Mesenchymal stem cell (in vitro differentiated cells and primary cell): ENCODE results near the gene PVR.

Experiments
- DNase-seq: peaks from one replicate; pipeline ENCODE4 v3.0.0-alpha.2; 2013
- H2AFZ ChIP-seq: one replicate; pipeline ENCODE4 v1.6.1; 2013; ENCODE audit warnings: low read depth, mild to moderate bottlenecking, control low read depth, inconsistent platforms, low read length, moderate library complexity
- H2AK5ac ChIP-seq: 2 replicates; pipeline ENCODE4 v1.6.1; 2013; ENCODE audit warnings: low read length, moderate library complexity, mild to moderate bottlenecking, inconsistent platforms; ENCODE audit not compliant: severe bottlenecking
- H2BK120ac ChIP-seq: one replicate; pipeline ENCODE4 v1.6.1; 2013; ENCODE audit warnings: low read depth, mild to moderate bottlenecking, inconsistent platforms, low read length, moderate library complexity
- H2BK12ac ChIP-seq, 2 experiments: one replicate each; pipeline ENCODE4 v1.6.1; 2013; ENCODE audit warnings: inconsistent platforms in 2 of 2, low read length in 2 of 2, mild to moderate bottlenecking in 2 of 2, moderate library complexity in 2 of 2, control low read depth in 1 of 2
- H2BK15ac ChIP-seq: one replicate; pipeline ENCODE4 v1.6.1; 2013; ENCODE audit warnings: mild to moderate bottlenecking, low read depth, inconsistent platforms; ENCODE audit not compliant: poor library complexity, severe bottlenecking
- H2BK5ac ChIP-seq: 2 replicates; pipeline ENCODE4 v1.6.1; 2013; ENCODE audit warnings: low read depth, mild to moderate bottlenecking, low read length, control low read depth, inconsistent platforms; ENCODE audit not compliant: poor library complexity, severe bottlenecking
- H3K14ac ChIP-seq, 2 experiments: one replicate each; pipeline ENCODE4 v1.6.1; 2013; ENCODE audit warnings: inconsistent platforms in 2 of 2, low read length in 2 of 2, control low read depth in 1 of 2, mild to moderate bottlenecking in 1 of 2, moderate library complexity in 1 of 2
- H3K18ac ChIP-seq, 2 experiments: one replicate each; pipeline ENCODE4 v1.6.1; 2013; ENCODE audit warnings: inconsistent platforms in 2 of 2, low read length in 2 of 2, control low read depth in 1 of 2, low read depth in 1 of 2, mild to moderate bottlenecking in 1 of 2
- H3K23ac ChIP-seq, 2 experiments: one replicate each; pipeline ENCODE4 v1.6.1; 2013; ENCODE audit warnings: inconsistent platforms in 2 of 2, low read length in 2 of 2, mild to moderate bottlenecking in 2 of 2, moderate library complexity in 2 of 2, control low read depth in 1 of 2
- H3K27ac ChIP-seq: 2 replicates; pipeline ENCODE4 v1.5.1; 2013; ENCODE audit warnings: mild to moderate bottlenecking, moderate library complexity, low read length, control low read depth, inconsistent platforms; ENCODE audit not compliant: poor library complexity, severe bottlenecking
- H3K27me3 ChIP-seq, 2 experiments: 2 replicates each; pipeline versions ENCODE4 v1.6.1 to v1.7.0; 2013; ENCODE audit warnings: low read length in 2 of 2, mild to moderate bottlenecking in 2 of 2, moderate library complexity in 2 of 2, control low read depth in 1 of 2, inconsistent platforms in 1 of 2; ENCODE audit not compliant: control insufficient read depth in 1 of 2, insufficient read depth in 1 of 2
- H3K36me3 ChIP-seq, 2 experiments: 2 replicates each; pipeline versions ENCODE4 v1.6.1 to v1.7.0; 2013; ENCODE audit warnings: low read length in 2 of 2, control low read depth in 1 of 2, inconsistent platforms in 1 of 2, low read depth in 1 of 2, mild to moderate bottlenecking in 1 of 2; ENCODE audit not compliant: insufficient read depth in 2 of 2, control insufficient read depth in 1 of 2
- H3K4ac ChIP-seq, 2 experiments: one replicate each; pipeline ENCODE4 v1.6.1; 2013; ENCODE audit warnings: inconsistent platforms in 2 of 2, low read length in 2 of 2, mild to moderate bottlenecking in 2 of 2, moderate library complexity in 2 of 2, control low read depth in 1 of 2, low read depth in 1 of 2
- H3K4me1 ChIP-seq: 2 replicates; pipeline ENCODE4 v1.6.1; 2013; ENCODE audit warnings: low read depth, low read length, control low read depth; ENCODE audit not compliant: control insufficient read depth, insufficient read depth
- H3K4me2 ChIP-seq: 2 replicates; pipeline ENCODE4 v1.6.1; 2013; ENCODE audit warnings: low read length, mild to moderate bottlenecking, inconsistent platforms; ENCODE audit not compliant: poor library complexity, severe bottlenecking
- H3K4me3 ChIP-seq, 2 experiments: 2 replicates each; pipeline versions ENCODE4 v1.5.1 to v1.7.0; 2013; ENCODE audit warnings: low read length in 2 of 2, mild to moderate bottlenecking in 2 of 2, control low read depth in 1 of 2, low read depth in 1 of 2; ENCODE audit not compliant: insufficient read depth in 1 of 2
- H3K79me1 ChIP-seq: replicated peaks from 2 replicates; pipeline ENCODE4 v1.6.1; 2013; ENCODE audit warnings: mild to moderate bottlenecking, control low read depth, low read length, inconsistent platforms; ENCODE audit not compliant: poor library complexity, severe bottlenecking
- H3K9ac ChIP-seq: 2 replicates; pipeline ENCODE4 v1.7.0; 2013; ENCODE audit warnings: mild to moderate bottlenecking, low read length, moderate library complexity
- H3K9me3 ChIP-seq: 2 replicates; pipeline ENCODE4 v1.7.0; 2013; ENCODE audit warnings: mild to moderate bottlenecking, low read length; ENCODE audit not compliant: control insufficient read depth
- H4K8ac ChIP-seq: one replicate; pipeline ENCODE4 v1.6.1; 2013; ENCODE audit warnings: inconsistent platforms, mild to moderate bottlenecking, low read length, moderate library complexity
- H4K91ac ChIP-seq: one replicate; pipeline ENCODE4 v1.6.1; 2013; ENCODE audit warnings: mild to moderate bottlenecking, low read length, inconsistent platforms
- WGBS: methylation state at CpG from one replicate; pipeline ENCODE4 v1.1.7; 2013; ENCODE audit warnings: mixed read lengths; 5-methylcytosine and 5-hydroxymethylcytosine counted together

PVR gene

GRCh38 chr19:44689290-44690130 lies 45.8 kb downstream of the PVR start:
- Histone ChIP-seq H3K79me1 (no peaks in the 10 kb centered on the region), H2BK5ac (no peak overlapping the region), H3K14ac (no peak overlapping the region), H3K9me3 (no peaks in the 10 kb centered on the region), H3K18ac (no peak overlapping the region), H3K4ac (no peak overlapping the region), H4K91ac (peak overlapping the region; percentile 29), H2BK12ac (peak overlapping the region in 1 of 2 experiments; percentile 70), H2BK15ac (no peak overlapping the region), H2AK5ac (no peak overlapping the region), H4K8ac (peak overlapping the region; percentile 35), H3K27me3 (no peaks in the 10 kb centered on the region), H3K4me1 (peaks cover 17% of the 10 kb centered on the region), H3K9ac (no peak overlapping the region), H2AFZ (no peak overlapping the region), H3K23ac (no peak overlapping the region), H3K4me3 (no peak overlapping the region), H3K4me2 (no peak overlapping the region), H3K27ac (no peak overlapping the region), H2BK120ac (no peak overlapping the region), H3K36me3 (no peaks in the 10 kb centered on the region)
- DNase-seq, result peak; percentile 66
- 42% methylated on average over 11 of the region's 11 CpGs for WGBS

DNA sequence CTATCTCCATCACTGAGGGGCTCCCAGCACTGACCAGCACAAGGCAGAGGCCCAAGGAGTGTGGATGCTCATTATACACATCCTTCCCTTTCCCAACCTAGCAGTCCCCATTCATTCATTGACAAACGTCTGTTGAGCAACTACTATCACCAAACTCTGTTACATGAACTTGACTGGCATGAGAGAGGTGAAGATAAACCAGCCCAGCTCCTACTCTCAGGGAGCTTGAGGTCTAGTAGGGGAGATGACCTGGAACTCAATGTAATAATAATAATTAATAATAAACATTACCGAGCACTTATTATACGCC lies 46.4 kb downstream of the PVR start:
- Histone ChIP-seq H2BK12ac (peak overlapping the region in 1 of 2 experiments; percentile 24), H2AK5ac (no peak overlapping the region), H3K14ac (no peak overlapping the region), H3K27ac (no peak overlapping the region), H3K36me3 (no peaks in the 10 kb centered on the region), H3K23ac (no peak overlapping the region), H2BK15ac (no peak overlapping the region), H3K27me3 (no peaks in the 10 kb centered on the region), H2AFZ (no peak overlapping the region), H3K4ac (no peak overlapping the region), H3K4me1 (peaks cover 15% of the 10 kb centered on the region), H2BK5ac (no peak overlapping the region), H3K9me3 (no peaks in the 10 kb centered on the region), H4K8ac (no peak overlapping the region), H3K4me2 (no peak overlapping the region), H2BK120ac (no peak overlapping the region), H3K79me1 (no peaks in the 10 kb centered on the region), H3K4me3 (no peak overlapping the region), H3K18ac (no peak overlapping the region), H4K91ac (no peak overlapping the region), H3K9ac (no peak overlapping the region)
- no peak for DNase-seq
- 100% methylated on average over 1 of the region's 3 CpGs for WGBS

DNA sequence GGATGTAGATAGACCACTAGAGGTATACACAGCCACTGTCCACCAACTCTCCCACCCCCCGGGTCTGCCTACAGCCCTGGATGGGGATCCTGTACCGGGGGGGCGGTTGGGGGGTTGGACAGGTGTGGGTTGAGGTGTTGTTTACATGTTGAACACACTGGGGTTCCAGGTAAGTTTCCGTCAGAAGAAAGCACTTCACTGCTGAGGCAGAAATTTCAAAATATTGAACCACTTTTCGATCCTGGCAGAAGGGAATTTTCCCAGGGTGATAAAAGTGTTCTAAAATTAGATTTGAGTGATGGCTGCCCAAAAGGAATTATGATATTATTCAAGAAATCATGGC lies 48.6 kb downstream of the PVR start:
- Histone ChIP-seq H3K27ac (no peak overlapping the region), H3K9ac (peak overlapping the region; percentile 66), H3K18ac (no peak overlapping the region), H3K14ac (no peak overlapping the region), H3K4ac (no peak overlapping the region), H2AK5ac (no peak overlapping the region), H2BK12ac (no peak overlapping the region), H4K91ac (no peak overlapping the region), H3K36me3 (no peaks in the 10 kb centered on the region), H3K4me3 (no peak overlapping the region), H3K23ac (no peak overlapping the region), H2AFZ (no peak overlapping the region), H4K8ac (no peak overlapping the region), H3K79me1 (no peaks in the 10 kb centered on the region), H3K9me3 (no peaks in the 10 kb centered on the region), H2BK15ac (no peak overlapping the region), H3K4me1 (peaks cover 16% of the 10 kb centered on the region), H3K4me2 (no peak overlapping the region), H2BK5ac (no peak overlapping the region), H2BK120ac (no peak overlapping the region), H3K27me3 (peaks cover 0 to 5% of the 10 kb centered on the region in 2 experiments)
- no peak for DNase-seq
- WGBS, result 83% methylated on average over 5 of the region's 5 CpGs

GRCh38 chr19:44694184-44694579 lies 50.5 kb downstream of the PVR start:
- Histone ChIP-seq H3K4me1 (peaks cover 16% of the 10 kb centered on the region), H3K23ac (peak overlapping the region in 1 of 2 experiments; percentile 29), H4K8ac (no peak overlapping the region), H3K4ac (no peak overlapping the region), H3K27me3 (peaks cover 10 to 22% of the 10 kb centered on the region in 2 experiments), H2AFZ (no peak overlapping the region), H3K14ac (no peak overlapping the region), H3K4me3 (no peak overlapping the region), H3K9me3 (no peaks in the 10 kb centered on the region), H2BK120ac (no peak overlapping the region), H3K36me3 (no peaks in the 10 kb centered on the region), H2AK5ac (no peak overlapping the region), H3K27ac (no peak overlapping the region), H2BK5ac (no peak overlapping the region), H3K4me2 (no peak overlapping the region), H3K79me1 (no peaks in the 10 kb centered on the region), H2BK12ac (no peak overlapping the region), H3K18ac (no peak overlapping the region), H3K9ac (no peak overlapping the region), H2BK15ac (no peak overlapping the region), H4K91ac (no peak overlapping the region)
- WGBS, result 56% methylated on average over 2 of the region's 2 CpGs
- no peak for DNase-seq
